Nucleus accumbens (tissue), 56 donors: ENCODE data around the gene INMT.
A peak's percentile ranks its signal among the peaks of the same experiment; 100 is the strongest.

Source experiments
- DNase-seq, 56 donors: peaks; one replicate each; lab custom pipeline; 2025; lab: John Stamatoyannopoulos, UW

Gene INMT

GRCh38 chr7:30750683-30751650 is 968 bp upstream of the INMT start:
- DNase-seq, result peak in 25 of 56 donors; percentile 6 to 65 (median 25)

GRCh38 chr7:30752484-30752883 is 549 bp downstream of the INMT start:
- DNase-seq, result no peak

- DNase-seq, result peak in 5 of 56 donors; percentile 6 to 38 (median 11)
Observed at GRCh38 chr7:30752979-30753378, 1.0 kb downstream of the INMT start.

GRCh38 chr7:30754315-30754877 is 2.5 kb downstream of the INMT start:
- DNase-seq, result no peak

- DNase-seq, result peak in 28 of 56 donors; percentile 6 to 71 (median 32)
Observed at GRCh38 chr7:30755384-30756154, 3.6 kb downstream of the INMT start.

- no peak for DNase-seq
Observed at GRCh38 chr7:30757342-30757692, 5.4 kb downstream of the INMT start.

GRCh38 chr7:30760514-30761213 is 8.7 kb downstream of the INMT start:
- DNase-seq, result no peak

- no peak for DNase-seq
Observed at GRCh38 chr7:30761214-30762156, 9.6 kb downstream of the INMT start.

- DNase-seq, result no peak
Observed at GRCh38 chr7:30764030-30764975, 12.4 kb downstream of the INMT start.

GRCh38 chr7:30765408-30765807 is 13.5 kb downstream of the INMT start:
- no peak for DNase-seq

GRCh38 chr7:30770845-30771173 is 18.9 kb downstream of the INMT start:
- no peak for DNase-seq

- DNase-seq, result peak in 54 of 56 donors; percentile 15 to 81 (median 59)
Observed at GRCh38 chr7:30771174-30771879, 19.4 kb downstream of the INMT start, which contains the start of gene MINDY4. MINDY4 (plus strand) TSS chr7:30771417; CDS start chr7:30771494, 77 bp downstream.

- DNase-seq, result no peak
Observed at GRCh38 chr7:30771880-30772425, 20.0 kb downstream of the INMT start.

- no peak for DNase-seq
Observed at GRCh38 chr7:30772984-30773383, 21.0 kb downstream of the INMT start.

GRCh38 chr7:30775992-30776391 is 24.1 kb downstream of the INMT start:
- no peak for DNase-seq

GRCh38 chr7:30776971-30777370 is 25.0 kb downstream of the INMT start:
- DNase-seq, result no peak
